AG20443 (cell line): ENCODE measurements around the gene MED25.

Experiments used
- DNase-seq: peaks from one replicate; pipeline ENCODE4 v3.0.0; 2012; ENCODE audit warnings: low spot score, mixed read lengths

MED25 gene

DNA sequence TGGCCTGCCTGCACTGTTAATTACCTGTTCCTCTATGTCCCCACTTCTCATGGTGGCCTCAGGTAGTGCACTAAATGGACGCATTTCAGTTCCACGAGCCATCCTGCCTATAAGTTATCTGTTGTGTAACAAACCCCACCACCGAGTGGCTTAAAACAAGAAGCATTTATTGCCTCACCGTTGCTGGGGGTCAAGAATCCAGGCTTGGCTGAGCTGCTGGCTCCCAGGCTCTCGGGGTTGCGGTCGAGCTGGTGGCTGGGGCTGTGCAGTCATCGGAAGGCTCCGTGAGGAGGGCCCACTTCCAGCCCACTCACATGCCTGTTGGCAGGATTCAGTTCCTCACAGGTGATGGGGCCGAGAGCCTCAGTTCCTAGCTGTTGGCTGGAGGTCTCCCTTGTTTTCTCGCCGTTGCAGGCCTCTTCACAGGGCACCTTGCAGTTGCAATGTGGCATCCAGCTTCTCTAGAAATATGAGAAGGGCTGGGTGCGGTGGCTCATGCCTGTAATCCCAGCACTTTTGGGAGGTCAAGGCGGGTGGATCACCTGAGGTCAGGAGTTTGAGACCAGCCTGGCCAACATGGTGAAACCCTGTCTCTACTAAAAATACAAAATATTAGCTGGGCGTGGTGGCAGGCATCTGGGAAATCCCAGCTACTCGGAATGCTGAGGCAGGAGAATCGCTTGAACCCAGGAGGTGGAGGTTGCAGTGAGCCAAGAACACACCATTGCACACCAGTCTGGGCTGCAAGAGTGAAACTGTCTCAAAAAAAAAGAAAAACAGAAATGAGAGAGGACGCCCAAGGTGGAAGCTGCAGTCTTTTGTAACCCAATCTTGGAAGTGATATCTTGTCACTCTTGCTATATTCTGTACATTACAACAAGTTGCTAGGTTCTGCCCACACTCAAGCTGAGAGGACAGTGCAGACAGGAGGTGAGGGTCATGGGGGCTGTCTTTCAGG is 26.3 kb downstream of the MED25 start:
- no peak for DNase-seq

DNA sequence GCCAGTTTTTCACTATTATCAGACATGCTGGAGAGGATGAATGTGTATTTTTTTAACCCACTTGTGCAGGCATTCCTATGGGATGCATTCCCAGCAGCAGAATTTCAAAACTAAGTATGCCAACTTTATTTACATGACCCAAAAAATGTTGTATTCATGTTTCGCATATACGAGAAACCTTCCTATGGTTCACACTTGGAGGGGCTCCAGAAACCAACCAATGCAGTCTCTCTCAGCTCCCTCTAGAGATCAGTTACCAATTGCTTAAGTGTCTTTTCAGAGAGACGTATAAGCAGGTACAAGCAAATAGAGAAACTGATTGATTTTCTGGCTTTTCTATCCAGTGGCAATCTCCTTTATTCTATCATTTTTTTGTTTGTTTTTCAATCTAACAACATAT is 27.3 kb downstream of the MED25 start:
- no peak for DNase-seq

DNA sequence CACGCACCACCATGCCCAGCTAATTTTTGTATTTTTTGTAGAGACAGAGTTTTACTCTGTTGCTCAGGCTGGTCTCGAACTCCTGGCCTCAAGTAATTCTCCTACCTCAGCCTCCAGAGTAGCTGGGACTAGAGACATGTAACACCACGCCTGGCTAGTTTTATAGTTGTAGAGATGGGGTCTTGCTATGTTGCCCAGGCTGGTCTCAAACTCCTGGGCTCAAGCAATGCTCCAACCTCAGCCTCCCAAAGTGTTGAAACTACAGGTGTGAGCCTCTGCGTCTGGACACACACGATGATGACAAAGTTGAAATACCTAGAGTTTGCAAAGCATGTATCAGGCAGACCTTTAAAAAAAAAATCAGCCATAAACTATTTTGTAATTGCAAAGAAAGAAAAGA is 28.3 kb downstream of the MED25 start:
- no peak for DNase-seq

DNA sequence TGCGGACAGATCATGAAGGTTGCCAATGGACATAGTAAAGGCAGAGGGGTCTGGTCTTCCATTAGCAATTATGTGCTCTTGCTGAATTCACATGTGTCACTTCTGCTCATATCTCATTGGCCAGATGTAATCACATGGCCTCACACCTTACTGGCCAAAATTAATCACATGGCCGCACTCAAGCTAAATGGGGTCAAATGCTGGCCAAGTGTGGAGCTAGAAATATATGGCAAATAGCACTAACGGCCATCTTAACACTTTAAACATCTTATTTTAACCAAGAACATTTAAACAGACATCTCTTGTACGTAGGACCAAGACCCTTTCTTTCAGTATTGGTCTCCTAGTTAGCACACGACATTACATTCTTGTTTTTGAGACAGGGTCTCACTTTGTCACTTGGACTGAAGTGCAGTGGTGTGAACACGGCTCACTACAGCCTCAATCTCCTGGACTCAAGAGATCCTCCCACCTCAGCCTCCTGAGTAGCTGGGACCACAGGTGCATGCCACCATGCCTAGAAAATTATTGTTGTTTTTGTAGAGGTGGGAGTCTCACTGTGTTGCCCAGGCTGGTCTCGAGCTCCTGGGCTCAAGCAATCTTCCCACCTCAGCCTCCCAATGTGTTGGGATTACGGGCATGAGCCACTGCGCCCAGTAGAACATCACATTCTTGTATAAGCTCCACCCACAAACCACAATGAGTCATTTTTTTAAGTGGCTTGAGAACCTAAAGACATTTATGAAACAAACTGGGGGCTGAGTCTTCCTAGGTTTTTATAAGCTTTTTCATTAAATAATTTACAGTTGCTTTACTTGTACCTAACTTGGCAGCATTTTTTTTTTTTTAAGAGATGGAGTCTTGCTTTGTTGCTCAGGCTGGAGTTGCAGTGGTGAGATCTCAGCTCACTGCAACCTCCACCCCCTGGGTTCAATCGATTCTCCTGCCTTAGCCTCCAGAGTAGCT is 29.9 kb downstream of the MED25 start:
- DNase-seq: peak; percentile 34

DNA sequence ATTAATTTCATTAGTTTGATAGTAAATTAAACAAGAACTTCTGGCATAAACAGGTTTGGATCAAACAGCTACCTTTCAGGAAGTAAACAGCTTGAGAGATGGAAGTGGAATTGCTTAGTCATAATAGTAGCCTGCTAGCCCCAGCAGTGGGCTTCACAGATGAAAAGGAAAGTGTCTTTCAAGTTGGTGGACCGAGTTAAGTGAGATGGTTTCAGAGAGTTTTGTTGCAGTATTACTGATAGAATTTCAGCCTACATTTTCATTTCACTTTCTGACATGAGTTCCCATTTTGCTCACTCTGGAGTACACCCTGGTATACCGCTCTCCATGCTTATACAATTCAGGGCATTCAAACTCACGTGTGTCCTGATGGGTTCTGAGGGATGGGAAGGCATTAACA is 30.8 kb downstream of the MED25 start:
- no peak for DNase-seq

DNA sequence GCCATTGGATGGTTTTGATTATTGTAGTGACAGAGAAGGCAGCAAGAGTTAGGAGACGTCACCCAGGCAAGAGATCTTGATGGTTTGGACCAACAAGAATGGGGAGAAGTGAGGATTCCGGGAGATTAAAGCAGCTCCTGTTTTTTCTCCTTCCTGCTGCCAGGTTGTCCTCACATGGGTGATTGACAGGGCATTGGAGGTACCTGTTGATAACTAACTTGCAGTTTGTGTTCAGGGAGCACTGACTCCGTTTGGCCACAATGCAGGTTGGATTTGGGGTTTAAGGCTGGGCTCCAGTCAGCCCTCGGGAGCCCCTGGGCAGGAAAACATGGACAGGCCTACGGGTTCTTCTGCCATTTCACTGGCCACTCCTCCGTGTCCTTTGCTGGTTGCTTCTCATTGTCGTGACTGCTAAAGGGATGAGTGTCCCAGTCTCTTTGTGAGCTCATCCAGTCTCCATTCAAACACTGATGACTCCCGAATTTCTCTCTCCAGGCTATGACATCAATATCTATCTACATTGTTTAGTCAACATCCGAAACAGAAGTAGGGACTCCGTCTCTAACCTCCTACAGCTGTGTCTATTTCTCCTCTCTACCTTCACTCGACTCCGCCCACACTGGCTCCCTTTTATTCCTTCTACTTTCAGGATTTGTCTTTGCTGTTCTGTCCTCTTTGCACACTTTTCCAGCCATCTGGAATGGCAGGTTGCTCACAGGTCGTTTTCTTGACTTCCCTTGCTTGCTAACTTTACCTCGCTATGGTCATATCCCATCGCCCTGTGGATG is 31.5 kb downstream of the MED25 start:
- no peak for DNase-seq

DNA sequence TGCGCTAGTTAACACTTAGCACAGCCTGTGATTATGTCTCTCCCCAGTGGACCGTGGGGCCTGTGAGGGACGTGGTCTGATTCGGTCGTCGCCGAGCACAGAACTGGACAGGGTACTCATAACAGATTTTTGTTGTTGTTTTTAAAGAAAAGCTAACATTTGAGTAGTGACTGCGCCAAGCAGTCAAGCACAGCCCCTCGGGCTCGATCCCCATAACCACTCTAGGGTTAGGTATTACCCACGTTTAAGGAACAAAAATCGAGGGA is 32.1 kb downstream of the MED25 start:
- no peak for DNase-seq

DNA sequence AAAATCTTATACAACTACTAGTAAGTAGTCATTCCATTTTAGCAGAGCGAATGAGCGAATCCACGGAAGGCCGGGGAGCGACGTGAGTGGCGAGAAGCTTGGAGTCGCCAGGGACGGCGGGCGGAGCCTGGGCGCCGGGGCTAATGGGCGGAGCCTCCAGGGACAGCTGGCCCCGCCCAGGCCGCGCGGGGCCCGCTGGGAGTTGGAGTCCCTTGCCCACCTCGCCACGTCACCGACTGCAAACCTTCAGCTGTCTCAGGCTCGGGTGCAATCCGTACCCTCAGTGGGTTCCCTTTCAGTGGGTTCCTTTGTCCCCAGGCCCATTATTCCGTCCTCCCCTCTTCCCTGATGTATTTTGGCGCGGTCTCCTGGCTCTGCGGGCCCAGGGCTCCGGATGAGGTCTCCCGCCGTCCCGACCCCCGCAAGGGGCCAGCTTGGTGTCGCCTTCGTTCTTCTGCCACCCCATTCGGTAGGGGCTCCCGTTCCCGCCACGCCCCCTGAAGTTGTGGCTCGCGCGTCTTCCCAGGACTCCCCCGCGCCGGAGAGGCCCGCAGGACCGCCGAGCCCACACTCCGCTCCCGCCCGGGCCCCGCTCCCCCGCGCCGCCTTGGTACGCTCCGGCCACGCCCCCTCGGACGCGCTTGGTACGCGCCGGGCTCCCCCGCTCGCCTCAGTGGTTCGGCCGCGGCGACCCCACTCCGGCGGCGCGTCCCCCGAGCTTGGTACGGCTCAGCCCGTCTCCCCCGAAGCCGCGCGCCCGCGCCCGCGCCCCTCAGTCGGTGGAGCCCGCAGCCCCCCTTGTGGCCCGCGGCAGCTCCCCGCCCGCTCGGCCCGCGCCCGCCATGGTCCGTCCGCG is 32.6 kb downstream of the MED25 start, which contains the start of gene PTOV1:
PTOV1 (plus strand) TSS at position 673 of the 856 bp plus-strand sequence.
- DNase-seq: peak; percentile 99

DNA sequence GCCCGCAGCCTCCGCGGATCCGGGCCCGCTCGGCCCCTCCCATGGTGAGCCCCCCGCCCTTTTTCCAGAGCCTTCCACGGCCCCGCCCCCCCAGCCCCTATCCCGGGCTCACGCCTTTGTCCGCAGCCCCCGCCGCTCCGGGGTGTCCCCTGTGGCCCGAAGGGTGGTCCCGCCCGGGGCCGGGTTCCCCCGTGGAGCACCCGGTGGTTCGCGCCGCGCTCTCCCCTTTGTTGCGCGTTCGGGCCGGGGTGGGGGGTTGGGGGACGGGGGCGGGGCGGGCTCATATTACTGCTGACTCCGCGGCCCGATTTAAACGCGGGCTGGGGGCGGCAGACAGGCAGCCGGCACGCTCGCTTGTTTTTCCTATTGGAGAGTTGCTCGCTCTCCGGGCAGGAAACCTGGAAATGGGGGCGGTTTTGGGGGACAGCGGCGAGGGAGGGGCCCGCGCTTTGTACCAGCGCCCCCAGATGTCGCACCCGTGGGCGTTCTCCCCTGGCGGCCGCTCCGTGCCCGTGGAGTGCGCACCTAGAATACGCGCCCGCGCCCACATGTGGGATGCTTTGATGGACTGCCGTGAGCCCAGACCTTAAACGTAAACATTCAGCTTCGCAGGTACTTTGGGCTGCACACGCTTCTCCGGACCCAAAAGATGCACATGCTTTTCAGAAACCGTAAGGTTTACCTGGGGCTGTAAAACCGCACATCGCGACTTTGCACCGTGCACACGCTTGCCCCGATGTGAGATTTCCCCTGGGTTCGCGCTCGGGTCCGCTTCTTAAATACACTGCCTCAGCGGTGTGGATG is 33.6 kb downstream of the MED25 start:
- DNase-seq: peak; percentile 44

DNA sequence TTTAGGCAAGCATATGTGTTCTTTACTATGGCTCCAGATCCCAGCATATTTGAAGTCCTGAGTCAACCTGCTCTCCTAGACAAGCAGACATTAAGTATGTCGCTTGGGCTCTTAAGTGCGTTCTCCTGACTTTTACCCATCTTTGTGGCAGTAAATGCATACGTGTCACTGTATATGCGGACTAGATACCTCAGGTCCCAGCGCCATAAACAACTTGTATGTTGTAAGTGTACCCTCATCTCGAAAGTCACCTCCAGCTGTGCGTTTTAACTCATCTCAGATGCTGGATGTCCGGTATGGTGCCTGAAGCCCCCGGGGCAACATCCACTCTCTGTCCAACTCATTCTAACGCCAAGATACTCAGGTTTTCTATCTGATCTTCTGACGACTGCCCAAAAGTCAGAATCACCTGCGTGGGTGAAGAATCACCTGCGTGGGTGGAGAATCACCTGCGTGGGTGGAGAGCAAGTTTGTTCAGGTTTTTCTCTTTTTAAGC is 34.6 kb downstream of the MED25 start:
- DNase-seq: no peak

DNA sequence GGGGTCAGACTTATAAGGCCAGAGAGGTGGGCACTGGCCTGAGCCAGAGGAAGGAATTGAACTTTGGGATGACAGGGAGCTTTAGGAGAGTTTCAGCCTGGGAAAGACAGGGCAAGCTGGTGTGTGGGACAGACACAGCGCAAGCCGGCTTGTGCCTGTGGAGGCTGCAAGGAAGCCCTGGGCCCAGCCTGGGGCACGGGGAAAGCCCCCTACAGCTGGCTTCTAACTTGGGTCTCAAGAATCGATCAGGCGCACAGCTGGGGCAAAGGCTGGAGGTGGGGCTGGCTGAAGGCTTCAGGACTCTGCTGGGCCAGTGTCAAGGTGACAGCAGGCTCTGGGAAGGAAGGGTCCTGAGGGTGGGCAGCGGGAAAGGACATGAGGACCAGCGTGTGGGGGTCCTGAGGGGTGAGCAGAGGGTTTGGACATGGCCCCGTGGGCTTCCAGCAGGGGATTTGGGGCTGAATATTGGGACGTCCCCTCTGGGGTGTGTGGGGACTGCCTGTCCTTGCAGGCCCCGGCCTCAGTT is 35.8 kb downstream of the MED25 start:
- DNase-seq: no peak

DNA sequence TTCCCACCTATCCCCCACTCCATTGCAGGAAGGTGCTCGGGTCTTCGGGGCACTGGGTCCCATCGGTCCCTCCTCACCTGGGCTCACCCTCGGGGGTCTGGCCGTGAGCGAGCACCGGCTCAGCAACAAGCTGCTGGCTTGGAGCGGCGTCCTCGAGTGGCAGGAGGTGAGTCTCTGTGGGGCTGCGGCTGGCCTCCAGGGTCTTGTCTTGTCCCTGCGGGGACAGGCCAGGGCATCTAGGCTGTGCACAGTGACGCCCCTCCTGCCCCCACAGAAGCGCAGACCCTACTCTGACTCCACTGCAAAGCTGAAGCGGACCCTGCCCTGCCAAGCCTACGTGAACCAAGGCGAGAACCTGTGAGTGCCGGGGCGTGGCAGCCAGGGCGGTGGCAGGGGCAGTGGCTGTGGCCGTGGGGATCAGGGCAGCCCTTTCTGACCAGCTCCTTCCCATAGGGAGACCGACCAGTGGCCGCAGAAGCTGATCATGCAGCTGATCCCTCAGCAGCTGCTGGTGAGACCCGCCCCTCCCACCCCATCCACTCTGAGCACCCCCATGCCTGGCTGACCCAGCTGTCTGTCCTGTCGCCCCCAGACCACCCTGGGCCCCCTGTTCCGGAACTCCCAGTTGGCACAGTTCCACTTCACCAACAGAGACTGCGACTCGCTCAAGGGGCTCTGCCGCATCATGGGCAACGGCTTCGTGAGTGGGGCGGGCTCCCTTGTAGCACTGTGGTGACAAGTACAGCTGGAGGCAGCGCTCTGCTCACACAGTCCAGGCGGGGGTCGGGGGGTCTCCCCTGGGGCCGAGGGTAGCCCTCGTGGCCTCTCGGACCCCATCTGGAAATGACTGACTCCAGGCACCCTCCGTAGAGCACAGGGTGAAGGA is 36.5 kb downstream of the MED25 start:
- DNase-seq: no peak

DNA sequence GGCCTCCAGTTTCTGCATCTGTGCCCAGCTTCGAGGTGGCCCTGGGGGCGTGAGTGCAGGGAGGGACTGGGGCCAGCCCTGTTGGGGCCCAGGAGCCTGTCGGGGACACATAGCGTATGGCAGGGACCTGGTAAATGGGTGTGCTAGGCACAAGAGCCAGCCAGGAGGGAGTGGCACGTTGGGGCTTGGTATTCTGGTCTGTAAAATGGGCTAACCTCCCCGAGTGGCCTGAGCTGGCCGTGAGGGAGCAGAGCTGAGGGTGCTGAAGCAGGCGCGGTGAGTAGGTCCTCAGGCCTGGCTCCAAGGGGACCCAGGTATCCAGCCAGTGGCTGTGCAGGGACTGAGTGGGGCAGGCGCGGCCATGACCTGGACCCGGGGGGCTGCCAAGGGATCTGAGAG is 37.2 kb downstream of the MED25 start:
- no peak for DNase-seq

DNA sequence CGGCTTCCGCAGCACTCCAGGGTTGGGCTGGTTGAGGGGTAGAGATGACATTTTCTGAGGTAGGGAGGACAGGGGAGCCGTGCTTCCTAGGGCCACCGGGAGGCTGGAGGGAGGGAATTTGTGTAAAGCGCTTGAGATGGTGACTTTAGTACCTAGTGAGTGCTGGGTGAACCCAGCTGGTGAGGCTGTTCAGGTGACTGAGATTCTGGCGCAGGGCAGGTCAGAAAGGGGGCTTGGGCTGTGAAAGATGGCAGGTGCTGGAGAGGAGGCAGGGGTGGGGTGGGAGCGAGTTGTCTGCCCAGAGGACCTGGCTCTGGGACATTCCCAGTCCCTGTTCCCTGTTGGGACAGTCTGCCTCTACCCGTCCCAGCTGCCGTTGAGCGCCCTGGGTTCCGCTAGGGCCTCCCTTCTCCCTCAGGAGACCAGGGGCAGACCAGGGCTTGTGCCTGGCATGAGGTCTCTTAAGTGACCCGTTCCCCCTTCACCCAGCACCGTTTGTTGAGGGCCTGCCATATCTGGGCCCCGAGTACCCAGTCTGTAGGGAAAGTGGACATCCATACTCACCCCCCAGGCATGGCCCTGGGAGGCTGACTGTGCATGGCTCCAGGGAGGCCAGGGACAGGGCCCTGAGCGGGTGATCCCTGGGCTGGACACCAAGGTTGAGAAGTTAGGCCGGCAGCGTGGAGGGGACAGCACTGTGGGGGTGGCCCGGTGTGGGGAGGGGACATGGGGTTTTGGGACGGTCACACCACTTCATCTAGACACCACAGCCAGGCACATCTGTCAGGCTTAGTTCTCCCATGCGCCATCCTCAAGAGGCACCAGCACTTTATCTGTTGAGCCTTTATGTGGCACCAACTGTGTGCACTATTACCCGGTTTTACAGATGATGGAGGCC is 37.8 kb downstream of the MED25 start:
- DNase-seq: no peak

DNA sequence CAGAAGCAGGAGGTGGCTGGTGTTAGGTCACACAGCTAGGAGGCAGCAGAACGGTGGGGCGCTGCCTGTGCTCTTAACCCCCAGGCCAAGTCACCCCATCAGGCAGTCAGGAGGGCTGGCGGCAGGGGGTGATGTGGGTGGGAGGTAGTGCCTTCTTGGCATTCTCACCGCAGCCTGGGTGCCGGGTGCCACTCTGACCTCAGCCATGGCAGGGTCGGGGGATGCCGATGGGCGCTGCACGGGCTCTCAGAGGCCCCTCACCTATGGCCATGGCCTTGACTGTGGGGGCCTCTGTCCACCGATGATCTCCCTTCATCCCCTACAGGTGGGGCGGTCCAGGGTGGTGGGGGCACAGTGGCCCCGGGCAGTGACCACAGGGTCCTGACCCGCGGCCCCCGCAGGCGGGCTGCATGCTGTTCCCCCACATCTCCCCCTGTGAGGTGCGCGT is 38.5 kb downstream of the MED25 start:
- DNase-seq: no peak

DNA sequence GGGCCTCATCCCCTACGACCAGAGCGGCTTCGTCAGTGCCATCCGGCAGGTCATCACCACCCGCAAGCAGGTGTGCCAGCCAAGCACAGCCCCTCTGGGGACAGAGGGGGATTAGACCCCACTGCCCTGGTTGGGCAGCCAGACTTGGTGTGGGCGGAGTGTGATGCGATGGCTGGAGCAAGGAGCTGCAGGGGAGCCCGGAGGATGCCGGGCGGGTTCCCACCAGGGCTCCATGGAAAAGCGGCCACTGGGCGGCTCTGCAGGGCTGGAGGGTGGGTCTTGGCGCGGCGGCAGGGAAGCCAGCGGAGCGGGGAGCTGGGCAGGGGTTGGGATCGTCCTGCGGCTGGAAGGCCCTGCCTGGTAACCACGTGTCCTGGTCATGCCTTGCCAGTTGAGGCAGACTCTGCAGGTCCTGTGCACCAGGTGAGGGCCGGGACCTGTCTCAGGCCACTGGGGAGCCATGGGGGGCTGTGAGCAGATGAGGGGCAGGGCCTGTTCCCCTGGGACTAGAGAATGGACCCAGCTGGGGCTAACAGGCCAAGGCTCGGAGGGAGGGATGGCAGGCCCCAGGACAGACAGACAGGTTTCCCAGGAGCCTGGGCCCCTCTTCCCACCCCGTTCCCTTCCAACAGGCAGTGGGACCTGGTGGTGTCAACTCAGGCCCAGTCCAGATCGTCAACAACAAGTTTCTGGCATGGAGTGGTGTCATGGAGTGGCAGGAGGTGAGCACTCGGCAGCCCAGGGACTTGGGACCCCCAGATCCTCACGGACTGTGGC is 39.2 kb downstream of the MED25 start:
- no peak for DNase-seq

DNA sequence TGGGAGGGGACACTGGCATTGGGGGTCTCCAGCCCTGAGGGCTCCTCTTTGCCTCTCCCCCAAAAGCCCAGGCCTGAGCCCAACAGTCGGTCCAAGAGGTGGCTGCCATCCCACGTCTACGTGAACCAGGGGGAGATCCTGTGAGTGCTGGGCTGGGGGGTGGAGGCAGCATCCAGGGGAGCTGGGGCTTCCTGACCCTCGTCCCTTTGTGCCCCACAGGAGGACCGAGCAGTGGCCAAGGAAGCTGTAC is 39.7 kb downstream of the MED25 start:
- no peak for DNase-seq
